Naive thymus-derived CD4-positive, alpha-beta T cell (primary cell): ENCODE data around the gene KCNN3. TPM values are rescaled to one million over a fixed set of nuclear protein-coding genes. Genes with fewer than 3 reads are reported as not detected.

ENCODE experiments used
- ATAC-seq: fragments of 150-1000 bp; cut with Tn5 transposase; 2 replicates; pipeline ENCODE4 v1.10.0; 2021; ENCODE audit warnings: mild to moderate bottlenecking, moderate library complexity
- CTCF ChIA-PET: fragments of 350-600 bp; sonication (Branson Sonifier 250); formaldehyde crosslinking; loops from one replicate; lab custom pipeline; 2021; ENCODE audit warnings: antibody characterized with exemption; lab: Charles Lee
- POLR2A ChIA-PET: fragments of 350-600 bp; sonication (Branson Sonifier 250); formaldehyde crosslinking; loops from one replicate; lab custom pipeline; 2021; ENCODE audit warnings: antibody characterized with exemption, inconsistent platforms; lab: Charles Lee
- DNase-seq, 9 donors: peaks; one replicate each; pipeline versions ENCODE4 v3.0.0 to v3.0.0-alpha.2; 2020 to 2022; ENCODE audit warnings: mixed read lengths in 1 of 9
- H3K27ac ChIP-seq: one replicate; pipeline ENCODE4 v1.7.0; 2013; ENCODE audit warnings: mild to moderate bottlenecking, low read depth, low read length, moderate library complexity
- H3K27me3 ChIP-seq, 2 donors: one replicate each; pipeline ENCODE4 v1.7.0; 2013; ENCODE audit warnings: low read length in 2 of 2, mild to moderate bottlenecking in 2 of 2, moderate library complexity in 2 of 2; ENCODE audit not compliant: control insufficient read depth in 2 of 2, insufficient read depth in 2 of 2
- H3K36me3 ChIP-seq, 3 experiments: 1 replicate in 2 of 3; 2 replicates in 1 of 3; pipeline ENCODE4 v1.7.0; 2013; ENCODE audit warnings: low read length in 3 of 3, mild to moderate bottlenecking in 3 of 3, moderate library complexity in 1 of 3; ENCODE audit not compliant: insufficient read depth in 3 of 3, control insufficient read depth in 2 of 3
- H3K4me1 ChIP-seq, 2 donors: one replicate each; pipeline ENCODE4 v1.7.0; 2013; ENCODE audit warnings: low read length in 2 of 2, mild to moderate bottlenecking in 2 of 2, moderate library complexity in 1 of 2; ENCODE audit not compliant: control insufficient read depth in 2 of 2, insufficient read depth in 2 of 2
- H3K4me3 ChIP-seq: 2 replicates; pipeline ENCODE4 v1.7.0; 2013; ENCODE audit warnings: mild to moderate bottlenecking, low read length
- H3K9me3 ChIP-seq, 3 experiments: 1 replicate in 2 of 3; 2 replicates in 1 of 3; pipeline ENCODE4 v1.7.0; 2013; ENCODE audit warnings: low read length in 3 of 3; ENCODE audit not compliant: control insufficient read depth in 2 of 3
- H3K27ac Mint-ChIP-seq, 9 donors: one replicate each; pipeline ENCODE4 v1.8.0; 2020 to 2022; ENCODE audit warnings: mixed read lengths in 9 of 9, mild to moderate bottlenecking in 8 of 9, moderate library complexity in 5 of 9, inconsistent platforms in 2 of 9
- H3K27me3 Mint-ChIP-seq, 5 donors: one replicate each; pipeline ENCODE4 v1.8.0; 2021 to 2022; ENCODE audit warnings: mixed read lengths in 5 of 5, mild to moderate bottlenecking in 1 of 5
- H3K36me3 Mint-ChIP-seq, 5 donors: one replicate each; pipeline ENCODE4 v1.8.0; 2020 to 2022; ENCODE audit warnings: mixed read lengths in 5 of 5, mild to moderate bottlenecking in 3 of 5, inconsistent platforms in 1 of 5
- H3K4me1 Mint-ChIP-seq, 7 donors: one replicate each; pipeline ENCODE4 v1.8.0; 2020 to 2022; ENCODE audit warnings: mixed read lengths in 7 of 7, mild to moderate bottlenecking in 3 of 7, inconsistent platforms in 1 of 7
- H3K4me3 Mint-ChIP-seq, 10 donors: one replicate each; pipeline ENCODE4 v1.8.0; 2020 to 2022; ENCODE audit warnings: mild to moderate bottlenecking in 10 of 10, mixed read lengths in 10 of 10, moderate library complexity in 6 of 10, inconsistent platforms in 2 of 10
- H3K9me3 Mint-ChIP-seq, 11 donors: one replicate each; pipeline ENCODE4 v1.8.0; 2020 to 2022; ENCODE audit warnings: mixed read lengths in 11 of 11, mild to moderate bottlenecking in 4 of 11, inconsistent platforms in 1 of 11, moderate library complexity in 1 of 11
- intact Hi-C, 2 donors: fragments of 100-400 bp; cut with micrococcal nuclease; formaldehyde crosslinking; loops; one replicate each; pipeline ENCODE4 v1.15.1; 2023
- polyA plus RNA-seq, 2 donors: library from polyadenylated mRNA; unstranded; fragments of 300-500 nt; fragmentation: Illumina TruSeq; gene quantifications; one replicate each; pipeline ENCODE4 v1.2.3, GENCODE V29; 2021
- total RNA-seq, 6 experiments: library from RNA in 5 of 6; stranded (reverse) in 5 of 6; gene quantifications; 1 replicate in 5 of 6; 2 replicates in 1 of 6; pipeline ENCODE4 v1.2.3 and lab custom pipeline; 2021 to 2026

KCNN3 gene
- total and polyA plus RNA-seq, 7 experiments from 2014 or later = 0.05 to 0.29 (median 0.15) TPM; not detected in 3

DNA sequence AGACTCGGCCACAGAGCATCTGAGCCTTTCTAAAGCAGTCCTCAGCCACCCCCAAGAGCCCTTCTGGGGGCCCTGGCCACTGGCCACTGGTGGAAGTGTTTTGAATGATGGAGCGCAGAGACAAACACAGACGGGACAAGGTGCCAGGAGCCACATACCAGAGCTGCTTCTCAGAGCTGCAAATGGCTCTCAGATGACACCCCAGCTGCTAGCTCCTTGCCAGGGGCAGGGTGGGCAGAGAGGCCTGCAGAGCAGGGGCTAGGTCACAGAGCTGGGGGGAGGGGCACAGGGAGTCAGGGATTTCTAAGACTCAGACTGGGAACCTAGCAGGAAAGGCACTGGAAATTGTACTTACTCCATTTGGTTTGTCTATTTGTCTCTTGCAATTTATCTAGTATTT lies 30.4 kb downstream of the KCNN3 start:
- ATAC-seq (no peak), DNase-seq (no peak)
- H3K4me1 Mint-ChIP-seq = peaks cover 0 to 6% (median under 1%) of the 10 kb centered on the region in 7 donors
- H3K4me3 Mint-ChIP-seq = no peak overlapping the region
- Histone ChIP-seq H3K4me3 (no peak overlapping the region), H3K36me3 (no peaks in the 10 kb centered on the region), H3K4me1 (no peaks in the 10 kb centered on the region), H3K9me3 (no peaks in the 10 kb centered on the region), H3K27me3 (no peaks in the 10 kb centered on the region), H3K27ac (no peak overlapping the region)
- CTCF ChIA-PET = no interaction called here
- intact Hi-C loops = no loop called here
- POLR2A ChIA-PET = no interaction called here
- peak overlapping the region in 1 of 9 donors; percentile 59 for H3K27ac Mint-ChIP-seq
- H3K36me3 Mint-ChIP-seq = no peaks in the 10 kb centered on the region
- H3K27me3 Mint-ChIP-seq = peaks cover 0 to 3% (median 0%) of the 10 kb centered on the region in 5 donors
- H3K9me3 Mint-ChIP-seq = no peaks in the 10 kb centered on the region

- no peak overlapping the region for H3K27ac Mint-ChIP-seq
- Histone ChIP-seq H3K27ac (no peak overlapping the region), H3K4me1 (no peaks in the 10 kb centered on the region), H3K27me3 (no peaks in the 10 kb centered on the region), H3K36me3 (no peaks in the 10 kb centered on the region), H3K4me3 (no peak overlapping the region), H3K9me3 (no peaks in the 10 kb centered on the region)
- DNase-seq = no peak
- no peak for ATAC-seq
- no peak overlapping the region for H3K4me3 Mint-ChIP-seq
- ChIA-PET POLR2A (no interaction called here), CTCF (interaction anchor here (0.9 kb wide), 1 partner anchor 11 kb away, joined by 3 read pairs; no protein-coding TSS in a partner anchor)
- peaks cover 0 to 3% (median 0%) of the 10 kb centered on the region in 5 donors for H3K27me3 Mint-ChIP-seq
- peaks cover 0 to 6% (median 5%) of the 10 kb centered on the region in 7 donors for H3K4me1 Mint-ChIP-seq
- no peaks in the 10 kb centered on the region for H3K9me3 Mint-ChIP-seq
- intact Hi-C loops = no loop called here
- no peaks in the 10 kb centered on the region for H3K36me3 Mint-ChIP-seq
Observed at GRCh38 chr1:154838988-154839387, 31.1 kb downstream of the KCNN3 start.

DNA sequence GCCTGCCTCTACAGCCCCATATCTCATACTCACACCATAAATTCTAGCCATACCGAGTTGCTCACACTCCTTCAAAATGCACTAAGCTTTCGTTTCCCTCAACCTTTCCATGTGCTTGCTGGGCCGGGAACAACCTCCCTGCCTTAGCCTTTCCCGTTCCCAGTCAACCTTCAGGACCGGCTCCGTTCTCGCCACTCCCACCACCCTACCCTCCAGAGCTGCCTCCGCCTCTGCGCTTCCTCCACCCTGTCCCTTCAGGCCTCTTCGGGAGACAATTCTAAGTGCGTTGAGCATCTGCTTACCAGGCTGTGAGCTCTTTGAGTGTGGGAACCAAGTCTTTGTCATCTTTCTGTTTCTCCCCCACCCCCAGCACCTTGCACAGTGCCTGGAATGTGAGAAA lies 31.6 kb downstream of the KCNN3 start:
- POLR2A ChIA-PET = interaction anchor here (0.7 kb wide), 1 partner anchor 367 kb away, joined by 3 read pairs; no protein-coding TSS in a partner anchor
- Histone ChIP-seq H3K36me3 (no peaks in the 10 kb centered on the region), H3K4me1 (no peaks in the 10 kb centered on the region), H3K27ac (no peak overlapping the region), H3K9me3 (no peaks in the 10 kb centered on the region), H3K4me3 (no peak overlapping the region), H3K27me3 (no peaks in the 10 kb centered on the region)
- H3K4me3 Mint-ChIP-seq = no peak overlapping the region
- DNase-seq (no peak), ATAC-seq (no peak)
- no peak overlapping the region for H3K27ac Mint-ChIP-seq
- H3K27me3 Mint-ChIP-seq = peaks cover 0 to 3% (median 0%) of the 10 kb centered on the region in 5 donors
- intact Hi-C loops = no loop called here
- H3K4me1 Mint-ChIP-seq = peaks cover 0 to 9% (median 5%) of the 10 kb centered on the region in 7 donors
- H3K36me3 Mint-ChIP-seq = no peaks in the 10 kb centered on the region
- no peaks in the 10 kb centered on the region for H3K9me3 Mint-ChIP-seq
- CTCF ChIA-PET = interaction anchor here (0.6 to 0.9 kb wide), 2 partner anchors 12 to 35 kb away, joined by 3 read pairs; no protein-coding TSS in a partner anchor

DNA sequence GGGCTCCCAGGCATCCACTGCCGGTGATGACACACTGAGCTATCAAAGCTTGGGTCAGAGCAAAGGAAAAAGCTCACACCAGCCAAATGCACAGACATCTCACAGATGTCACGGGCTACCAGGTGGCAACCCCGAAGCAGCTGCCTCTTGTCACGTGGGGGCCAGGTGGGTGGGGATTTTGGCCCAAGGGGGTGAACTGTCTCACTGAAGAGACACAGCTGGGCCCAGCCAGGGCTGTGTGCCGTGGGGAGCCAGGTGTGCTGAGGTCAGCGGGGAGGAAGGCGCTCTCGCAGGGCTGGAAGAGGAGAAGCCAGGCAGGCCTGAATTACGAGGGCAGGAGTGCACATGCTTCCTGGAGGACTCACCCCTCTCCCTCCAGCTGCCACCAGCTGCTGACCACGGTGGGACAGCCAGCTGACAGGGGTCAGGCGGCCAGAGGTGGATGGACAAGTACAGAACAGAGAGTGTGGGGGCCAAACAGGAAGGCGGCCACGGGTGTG lies 32.4 kb downstream of the KCNN3 start:
- Histone ChIP-seq H3K9me3 (no peaks in the 10 kb centered on the region), H3K4me3 (no peak overlapping the region), H3K4me1 (no peaks in the 10 kb centered on the region), H3K27ac (no peak overlapping the region), H3K36me3 (no peaks in the 10 kb centered on the region), H3K27me3 (no peaks in the 10 kb centered on the region)
- no peak for ATAC-seq
- POLR2A ChIA-PET = interaction anchor here (0.7 kb wide), 1 partner anchor 366 kb away, joined by 3 read pairs; no protein-coding TSS in a partner anchor
- H3K36me3 Mint-ChIP-seq = no peaks in the 10 kb centered on the region
- DNase-seq = no peak
- no peaks in the 10 kb centered on the region for H3K9me3 Mint-ChIP-seq
- peaks cover 0 to 11% (median 5%) of the 10 kb centered on the region in 7 donors for H3K4me1 Mint-ChIP-seq
- intact Hi-C loops = no loop called here
- CTCF ChIA-PET = interaction anchor here (0.6 kb wide), 2 partner anchors 36 to 695 kb away, joined by 3 read pairs; no protein-coding TSS in a partner anchor
- H3K27me3 Mint-ChIP-seq = peaks cover 0 to 3% (median 0%) of the 10 kb centered on the region in 5 donors
- H3K27ac Mint-ChIP-seq = no peak overlapping the region
- H3K4me3 Mint-ChIP-seq = no peak overlapping the region

DNA sequence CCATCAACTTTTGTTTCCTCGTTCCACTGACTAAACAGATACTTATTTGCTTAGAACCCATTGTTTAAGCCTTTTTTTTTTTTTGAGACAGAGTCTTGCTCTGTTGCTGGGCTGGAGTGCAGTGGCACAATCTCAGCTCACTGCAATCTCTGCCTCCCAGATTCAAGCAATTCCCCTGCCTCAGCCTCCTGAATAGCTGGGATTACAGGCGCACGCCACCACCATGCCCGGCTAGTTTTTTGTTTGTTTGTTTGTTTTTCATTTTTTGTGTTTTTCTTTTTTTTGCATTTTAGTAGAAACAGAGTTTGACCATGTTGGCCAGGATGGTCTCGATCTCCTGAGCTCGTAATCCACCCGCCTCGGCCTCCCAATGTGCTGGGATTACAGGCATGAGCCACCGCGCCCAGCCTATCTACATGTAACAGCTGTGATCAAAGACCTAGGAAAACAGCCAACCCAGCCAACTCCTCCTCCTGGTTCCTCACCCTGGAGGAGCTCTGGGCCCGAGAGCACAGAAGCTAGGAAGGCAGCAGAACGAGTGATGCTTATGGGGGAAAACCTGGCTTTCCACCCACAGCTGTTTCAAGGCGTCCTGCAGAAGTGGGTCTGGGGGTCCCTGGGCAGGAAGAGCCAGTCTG lies 32.9 kb downstream of the KCNN3 start:
- Mint-ChIP-seq H3K27me3 (peaks cover 0 to 3% (median 0%) of the 10 kb centered on the region in 5 donors), H3K36me3 (no peaks in the 10 kb centered on the region), H3K9me3 (no peaks in the 10 kb centered on the region), H3K4me3 (no peak overlapping the region), H3K27ac (no peak overlapping the region), H3K4me1 (peaks cover 0 to 16% (median 5%) of the 10 kb centered on the region in 7 donors)
- H3K4me1 ChIP-seq = no peaks in the 10 kb centered on the region
- no peak for ATAC-seq
- no peak overlapping the region for H3K4me3 ChIP-seq
- ChIA-PET POLR2A (no interaction called here), CTCF (no interaction called here)
- intact Hi-C loops = no loop called here
- no peaks in the 10 kb centered on the region for H3K9me3 ChIP-seq
- H3K27ac ChIP-seq = no peak overlapping the region
- no peaks in the 10 kb centered on the region for H3K27me3 ChIP-seq
- no peaks in the 10 kb centered on the region for H3K36me3 ChIP-seq
- no peak for DNase-seq

GRCh38 chr1:154835531-154836324 lies 34.4 kb downstream of the KCNN3 start:
- H3K27me3 ChIP-seq = no peaks in the 10 kb centered on the region
- intact Hi-C loops = no loop called here
- Mint-ChIP-seq H3K4me1 (peaks cover 0 to 17% (median 5%) of the 10 kb centered on the region in 7 donors), H3K27ac (no peak overlapping the region), H3K9me3 (no peaks in the 10 kb centered on the region), H3K4me3 (no peak overlapping the region), H3K36me3 (no peaks in the 10 kb centered on the region), H3K27me3 (peaks cover 0 to 3% (median 0%) of the 10 kb centered on the region in 5 donors)
- no peaks in the 10 kb centered on the region for H3K36me3 ChIP-seq
- ATAC-seq (no peak), DNase-seq (no peak)
- no peaks in the 10 kb centered on the region for H3K9me3 ChIP-seq
- POLR2A ChIA-PET = no interaction called here
- CTCF ChIA-PET = no interaction called here
- no peaks in the 10 kb centered on the region for H3K4me1 ChIP-seq
- no peak overlapping the region for H3K4me3 ChIP-seq
- no peak overlapping the region for H3K27ac ChIP-seq
